Smooth muscle cell (in vitro differentiated cells): Measurements from ENCODE around the gene SGF29. TPM values are rescaled to one million over a fixed set of nuclear protein-coding genes. Genes with fewer than 3 reads are reported as not detected.
"Not testable (repeated sequence)": the region's sequence is repeated elsewhere in the genome, so short reads cannot be mapped to it uniquely, and the experiment has no call there.

Experiments
- DNase-seq: peaks from one replicate; lab custom pipeline; 2025; ENCODE audit not compliant: unreplicated experiment; lab: John Stamatoyannopoulos, UW
- H2AFZ ChIP-seq: fragments of 200-600 bp; sonication (generic); 2 replicates; pipeline ENCODE4 v1.6.0; 2016; ENCODE audit warnings: antibody characterized with exemption, low read depth, mild to moderate bottlenecking
- H3F3A ChIP-seq: fragments of 200-600 bp; sonication (generic); 2 replicates; pipeline ENCODE4 v1.6.0; 2017; ENCODE audit warnings: antibody characterized with exemption, low read depth
- H3K27ac ChIP-seq: fragments of 200-600 bp; sonication (generic); 2 replicates; pipeline ENCODE4 v1.5.1; 2016; ENCODE audit warnings: low read depth, mild to moderate bottlenecking
- H3K27me3 ChIP-seq: fragments of 200-600 bp; sonication (generic); 2 replicates; pipeline ENCODE4 v1.6.1; 2016; ENCODE audit warnings: low read depth, mild to moderate bottlenecking
- H3K36me3 ChIP-seq: fragments of 200-600 bp; sonication (generic); 2 replicates; pipeline ENCODE4 v1.5.1; 2016; ENCODE audit warnings: low read depth
- H3K4me1 ChIP-seq: fragments of 200-600 bp; sonication (generic); 2 replicates; pipeline ENCODE4 v1.5.1; 2016; ENCODE audit warnings: low read depth
- H3K4me2 ChIP-seq: fragments of 200-600 bp; sonication (generic); 2 replicates; pipeline ENCODE4 v1.6.0; 2016; ENCODE audit warnings: mild to moderate bottlenecking
- H3K4me3 ChIP-seq: fragments of 200-600 bp; sonication (generic); 2 replicates; pipeline ENCODE4 v1.5.1; 2016; ENCODE audit warnings: mild to moderate bottlenecking
- H3K79me2 ChIP-seq: fragments of 200-600 bp; sonication (generic); 2 replicates; pipeline ENCODE4 v1.6.0; 2016; ENCODE audit warnings: low read depth, mild to moderate bottlenecking
- H3K9ac ChIP-seq: fragments of 200-600 bp; sonication (generic); 2 replicates; pipeline ENCODE4 v1.6.0; 2016; ENCODE audit warnings: low read depth
- H3K9me3 ChIP-seq: fragments of 200-600 bp; sonication (generic); replicated peaks from 2 replicates; pipeline ENCODE4 v1.5.1; 2016; ENCODE audit warnings: low read depth
- H4K20me1 ChIP-seq: fragments of 200-600 bp; sonication (generic); 2 replicates; pipeline ENCODE4 v1.6.0; 2016; ENCODE audit warnings: low read depth
- WGBS: methylation state at CpG from one replicate; pipeline ENCODE4 v1.1.7; 2016; ENCODE audit warnings: low lambda C conversion rate; 5-methylcytosine and 5-hydroxymethylcytosine counted together
- polyA plus RNA-seq: library from polyadenylated mRNA; unstranded; fragments of >200 nt; fragmentation: Nextera tagmentation; extraction: Ambion mirVana; gene quantifications from 2 replicates; pipeline ENCODE4 v1.2.1, GENCODE V29; 2016
- total RNA-seq: library from RNA; depleted of rRNA; stranded (reverse); fragments of >200 nt; gene quantifications from 2 replicates; pipeline ENCODE4 v1.2.3, GENCODE V29; 2014
- TF ChIP-seq, protein P1 (sequence below): fragments of 200-600 bp; sonication (generic); IDR thresholded peaks from 2 replicates; pipeline ENCODE4 v1.5.1; 2017; ENCODE audit warnings: borderline replicate concordance, mild to moderate bottlenecking, antibody characterized with exemption; ENCODE audit not compliant: insufficient read depth, poor library complexity, severe bottlenecking

Gene SGF29
- total and polyA plus RNA-seq, 2 experiments from 2014 or later: 5.7 to 9.4 TPM

DNA sequence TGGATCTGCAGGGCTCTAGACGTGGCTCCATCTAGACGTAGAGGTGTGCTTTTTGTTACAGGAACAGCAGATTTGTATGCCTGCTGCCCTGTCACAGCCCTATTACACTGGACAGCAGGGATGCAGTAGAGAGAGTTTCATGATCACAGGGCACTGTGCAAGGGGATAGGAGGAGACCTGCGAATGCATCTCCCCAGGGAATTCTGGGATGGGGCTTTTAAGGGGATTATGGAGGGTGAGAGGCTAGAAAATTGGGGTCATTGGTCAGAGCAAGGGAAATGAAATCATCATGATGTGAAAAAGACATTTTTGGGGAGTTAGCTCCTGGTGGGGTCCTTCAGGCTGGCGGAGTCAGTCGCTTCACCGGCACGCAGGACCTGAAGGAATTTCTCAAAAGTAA is 11.1 kb upstream of the SGF29 start:
- Histone ChIP-seq H3K27me3 (no peaks in the 10 kb centered on the region), H3K9ac (no peak overlapping the region), H3K4me3 (no peak overlapping the region), H3K4me2 (no peak overlapping the region), H3K4me1 (no peaks in the 10 kb centered on the region), H2AFZ (no peak overlapping the region), H3K9me3 (no peaks in the 10 kb centered on the region), H3F3A (no peaks in the 10 kb centered on the region), H3K36me3 (no peaks in the 10 kb centered on the region), H3K27ac (no peak overlapping the region), H4K20me1 (no peaks in the 10 kb centered on the region), H3K79me2 (no peaks in the 10 kb centered on the region)
- TF ChIP-seq, protein P1, sequence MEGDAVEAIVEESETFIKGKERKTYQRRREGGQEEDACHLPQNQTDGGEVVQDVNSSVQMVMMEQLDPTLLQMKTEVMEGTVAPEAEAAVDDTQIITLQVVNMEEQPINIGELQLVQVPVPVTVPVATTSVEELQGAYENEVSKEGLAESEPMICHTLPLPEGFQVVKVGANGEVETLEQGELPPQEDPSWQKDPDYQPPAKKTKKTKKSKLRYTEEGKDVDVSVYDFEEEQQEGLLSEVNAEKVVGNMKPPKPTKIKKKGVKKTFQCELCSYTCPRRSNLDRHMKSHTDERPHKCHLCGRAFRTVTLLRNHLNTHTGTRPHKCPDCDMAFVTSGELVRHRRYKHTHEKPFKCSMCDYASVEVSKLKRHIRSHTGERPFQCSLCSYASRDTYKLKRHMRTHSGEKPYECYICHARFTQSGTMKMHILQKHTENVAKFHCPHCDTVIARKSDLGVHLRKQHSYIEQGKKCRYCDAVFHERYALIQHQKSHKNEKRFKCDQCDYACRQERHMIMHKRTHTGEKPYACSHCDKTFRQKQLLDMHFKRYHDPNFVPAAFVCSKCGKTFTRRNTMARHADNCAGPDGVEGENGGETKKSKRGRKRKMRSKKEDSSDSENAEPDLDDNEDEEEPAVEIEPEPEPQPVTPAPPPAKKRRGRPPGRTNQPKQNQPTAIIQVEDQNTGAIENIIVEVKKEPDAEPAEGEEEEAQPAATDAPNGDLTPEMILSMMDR: no peak
- 94% methylated on average over 7 of the region's 7 CpGs for WGBS
- DNase-seq: no peak

DNA sequence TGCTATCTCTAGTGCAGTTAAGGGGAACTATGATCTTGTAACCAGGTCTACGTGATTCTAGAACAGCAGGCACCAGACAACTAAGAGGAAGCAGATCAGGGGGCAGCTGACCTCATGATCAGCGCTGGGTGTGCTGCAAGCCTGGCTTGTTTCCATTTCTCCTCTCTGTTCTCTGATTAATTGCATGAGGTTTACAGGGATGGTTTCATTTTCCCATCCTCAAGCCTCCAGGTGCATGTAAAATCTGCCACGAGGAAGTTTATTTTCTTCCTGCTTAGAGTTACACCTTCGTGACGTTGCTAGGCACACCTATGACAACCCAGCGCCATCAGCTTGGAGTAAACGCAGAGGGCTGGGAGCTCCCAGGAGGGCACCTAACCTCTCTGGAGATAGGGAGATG is 10.6 kb upstream of the SGF29 start:
- Histone ChIP-seq H4K20me1 (no peaks in the 10 kb centered on the region), H3K36me3 (no peaks in the 10 kb centered on the region), H3K27me3 (no peaks in the 10 kb centered on the region), H2AFZ (no peak overlapping the region), H3F3A (no peaks in the 10 kb centered on the region), H3K4me2 (no peak overlapping the region), H3K9ac (no peak overlapping the region), H3K4me3 (no peak overlapping the region), H3K4me1 (no peaks in the 10 kb centered on the region), H3K9me3 (no peaks in the 10 kb centered on the region), H3K79me2 (no peaks in the 10 kb centered on the region), H3K27ac (no peak overlapping the region)
- 96% methylated on average over 7 of the region's 7 CpGs for WGBS
- no peak for DNase-seq
- TF ChIP-seq, protein P1: no peak

DNA sequence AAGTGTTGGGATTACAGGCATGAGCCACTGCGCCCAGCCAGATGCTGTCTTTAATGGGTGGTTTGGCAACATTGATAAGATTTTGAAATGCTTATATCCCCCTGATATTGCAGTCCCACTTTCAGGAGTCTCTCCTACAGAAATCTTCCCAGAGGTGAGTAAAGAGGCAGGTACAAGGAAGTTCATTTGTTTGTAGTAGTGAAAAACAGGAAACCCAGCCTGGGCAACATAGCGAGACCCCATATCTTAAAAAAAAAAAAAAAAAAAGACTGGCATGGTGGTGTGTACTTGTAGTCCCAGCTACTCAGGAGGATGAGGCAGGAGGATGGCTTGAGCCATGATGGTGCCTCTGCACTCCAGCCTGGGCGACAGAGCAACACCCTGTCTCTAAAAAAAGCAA is 8.7 kb upstream of the SGF29 start:
- H3K79me2 ChIP-seq: no peaks in the 10 kb centered on the region
- no peaks in the 10 kb centered on the region for H3K9me3 ChIP-seq
- H2AFZ ChIP-seq: no peak overlapping the region
- no peaks in the 10 kb centered on the region for H3F3A ChIP-seq
- H3K4me3 ChIP-seq: no peak overlapping the region
- no peaks in the 10 kb centered on the region for H3K36me3 ChIP-seq
- WGBS: 93% methylated on average over 3 of the region's 3 CpGs
- no peak overlapping the region for H3K4me2 ChIP-seq
- DNase-seq: no peak
- H3K9ac ChIP-seq: no peak overlapping the region
- H4K20me1 ChIP-seq: no peaks in the 10 kb centered on the region
- no peaks in the 10 kb centered on the region for H3K4me1 ChIP-seq
- H3K27ac ChIP-seq: no peak overlapping the region
- TF ChIP-seq, protein P1: no peak
- no peaks in the 10 kb centered on the region for H3K27me3 ChIP-seq

DNA sequence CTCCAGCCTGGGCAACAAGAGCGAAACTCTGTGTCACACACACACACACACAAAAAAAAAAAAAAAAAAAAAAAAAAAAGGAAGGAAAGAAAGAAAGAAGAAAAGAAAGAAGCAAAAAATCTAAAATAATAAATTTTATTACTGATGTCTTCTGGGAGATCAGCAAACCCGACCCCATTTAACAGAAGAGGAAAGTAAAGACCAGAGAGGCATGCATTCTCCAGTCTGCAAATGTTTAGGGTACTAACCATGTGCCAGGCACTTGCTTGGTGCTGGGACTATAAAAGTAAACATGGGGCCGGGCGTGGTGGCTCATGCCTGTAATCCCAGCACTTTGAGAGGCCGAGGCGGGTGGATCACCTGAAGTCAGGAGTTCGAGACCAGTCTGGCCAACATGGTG is 7.8 kb upstream of the SGF29 start:
- not testable (repeated sequence) for H4K20me1 ChIP-seq, DNase-seq, H3F3A ChIP-seq, H3K36me3 ChIP-seq, H3K27ac ChIP-seq, H3K27me3 ChIP-seq, H3K4me2 ChIP-seq, H3K4me1 ChIP-seq, H3K9me3 ChIP-seq, H3K4me3 ChIP-seq, H3K79me2 ChIP-seq, H3K9ac ChIP-seq, H2AFZ ChIP-seq
- WGBS: 93% methylated on average over 6 of the region's 7 CpGs
